Sigmoid colon (tissue), 4 donors: ENCODE data around the gene ICE1.

Experiments used
- CTCF ChIP-seq, 4 experiments: fragments of 450-650 bp in 3 of 4; fragments of 200-600 bp in 1 of 4; IDR thresholded peaks; one replicate each; pipeline ENCODE4 v1.5.1; 2016 to 2019; ENCODE audit warnings: antibody characterized with exemption in 4 of 4, mild to moderate bottlenecking in 3 of 4, moderate library complexity in 2 of 4
- EP300 ChIP-seq, 4 donors: sonication (generic); formaldehyde crosslinking; IDR thresholded peaks; one replicate each; pipeline ENCODE4 v1.6.1; 2017; ENCODE audit warnings: antibody characterized with exemption in 4 of 4
- POLR2A ChIP-seq, 2 donors: fragments of 450-650 bp; IDR thresholded peaks; one replicate each; pipeline ENCODE4 v1.6.1; 2016; ENCODE audit warnings: antibody characterized with exemption in 2 of 2, mild to moderate bottlenecking in 2 of 2, moderate library complexity in 2 of 2

DNA sequence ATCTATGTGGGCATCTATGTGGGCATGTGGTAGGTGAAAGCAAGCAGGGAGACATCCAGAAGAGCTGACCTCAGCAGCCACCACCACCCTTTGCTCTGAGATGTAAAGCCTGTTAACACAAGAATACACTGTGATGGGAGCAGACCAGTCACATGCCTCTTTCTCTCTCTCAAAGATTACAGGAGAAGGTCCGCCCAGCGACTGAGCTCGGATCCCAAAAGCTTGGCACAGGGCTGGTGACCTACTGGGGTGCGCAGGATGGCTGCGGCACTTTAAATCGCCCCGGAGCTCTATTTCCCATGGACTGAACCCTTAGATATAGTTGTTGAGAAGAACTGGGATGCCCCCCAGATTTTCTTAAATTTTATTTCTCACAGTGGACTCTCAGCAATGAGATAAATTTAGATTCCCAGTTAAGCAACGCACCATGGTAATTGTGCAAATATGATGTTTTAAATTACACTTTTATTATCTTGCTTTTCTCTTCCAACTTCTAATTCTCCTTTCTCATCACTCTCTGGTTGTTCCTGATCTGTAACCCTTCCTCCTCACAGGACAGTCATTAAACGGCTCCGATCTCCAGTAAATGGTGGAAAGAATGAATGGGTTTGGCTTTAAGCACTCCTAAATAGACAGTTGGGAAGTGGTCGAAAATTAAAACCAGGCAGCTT, 37.7 kb upstream of the ICE1 start:
- TF ChIP-seq CTCF (IDR thresholded peaks at IDR 0.05) (no peak), POLR2A (IDR thresholded peaks at IDR 0.05) (no peak), EP300 (IDR thresholded peaks at IDR 0.05) (no peak)
